GM04504 (cell line): ENCODE measurements around the gene CFL1.

Experiments
- DNase-seq: peaks from one replicate; pipeline ENCODE4 v3.0.0-alpha.2; 2012; ENCODE audit warnings: low read depth

CFL1 gene

DNA sequence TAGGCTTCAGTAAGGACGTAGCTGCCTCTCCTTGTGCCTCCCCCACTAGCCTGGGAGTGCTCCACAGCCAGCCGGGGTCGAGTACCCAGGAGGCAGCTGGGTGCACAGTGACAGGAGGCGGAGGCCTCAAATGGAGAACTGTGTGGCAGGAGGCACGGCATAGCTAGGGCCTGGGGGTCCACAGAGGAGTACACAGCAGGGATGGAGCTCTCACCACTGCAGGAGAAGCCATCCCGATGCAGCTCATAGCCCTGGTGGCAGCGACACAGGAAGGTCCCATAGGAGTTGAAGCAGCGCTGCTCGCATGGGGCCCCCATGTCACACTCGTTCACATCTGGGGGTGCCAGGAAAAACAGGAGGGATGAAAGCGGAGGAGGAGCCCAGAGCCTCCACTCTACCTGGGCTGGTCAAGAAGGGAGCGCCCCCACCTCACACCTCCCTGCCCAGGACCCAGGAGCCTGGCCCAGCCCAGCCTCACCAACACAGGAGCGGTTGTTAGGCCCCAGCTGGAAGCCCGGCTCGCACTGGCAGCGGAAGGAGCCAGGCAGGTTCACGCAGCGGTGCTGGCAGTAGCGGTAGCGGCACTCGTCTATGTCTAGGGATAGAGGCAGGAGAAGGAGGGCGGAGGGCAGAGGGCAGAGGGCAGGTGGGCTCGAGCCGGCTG, 11.8 kb upstream of the CFL1 start:
- DNase-seq = no peak

DNA sequence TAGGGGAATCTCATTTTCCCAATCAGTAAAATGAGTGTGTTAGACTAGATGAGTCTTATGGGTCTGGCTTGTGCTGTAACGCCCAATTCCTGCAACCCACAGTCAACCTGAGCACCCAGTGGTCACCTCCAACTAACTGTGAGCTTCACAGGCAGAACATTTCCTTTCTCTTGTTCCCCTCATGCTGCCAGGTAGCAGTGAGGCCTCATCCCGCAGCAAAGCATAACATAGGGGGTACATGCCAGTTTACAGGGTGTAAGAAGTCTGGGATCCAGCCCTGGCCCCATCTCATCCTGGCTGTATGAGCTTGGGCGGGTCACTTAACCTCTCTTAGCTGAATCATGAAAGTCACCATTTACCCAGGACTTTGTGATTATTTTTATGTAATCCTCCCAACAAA, 10.9 kb upstream of the CFL1 start:
- DNase-seq = no peak

DNA sequence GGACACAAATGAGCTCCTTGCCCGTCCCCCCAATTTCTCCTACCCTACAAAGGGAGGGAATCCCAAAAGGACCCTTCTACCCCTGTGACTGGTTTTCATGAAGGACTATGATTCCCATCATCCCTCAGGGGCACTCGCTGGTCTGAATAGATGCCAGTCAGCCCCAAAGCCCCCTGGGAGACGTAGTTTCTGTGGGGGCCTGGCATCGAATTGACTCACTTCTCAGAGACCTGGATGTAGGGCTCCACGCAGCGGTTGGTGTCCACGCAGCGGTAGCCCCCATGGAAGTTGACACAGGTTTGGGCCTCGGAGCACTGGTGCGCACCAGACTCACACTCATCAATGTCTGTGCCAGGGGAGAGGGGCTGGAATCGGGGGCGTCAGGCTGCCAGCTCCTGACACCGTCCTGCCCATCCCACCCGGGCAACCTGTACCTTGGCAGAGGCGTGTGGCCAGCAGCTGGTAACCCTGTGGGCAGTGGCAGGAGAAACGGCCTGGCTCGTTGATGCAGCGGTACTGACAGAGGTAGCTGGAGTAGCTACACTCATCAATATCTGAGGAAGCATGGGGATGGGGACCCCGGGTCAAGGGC, 10.2 kb upstream of the CFL1 start:
- DNase-seq = no peak

DNA sequence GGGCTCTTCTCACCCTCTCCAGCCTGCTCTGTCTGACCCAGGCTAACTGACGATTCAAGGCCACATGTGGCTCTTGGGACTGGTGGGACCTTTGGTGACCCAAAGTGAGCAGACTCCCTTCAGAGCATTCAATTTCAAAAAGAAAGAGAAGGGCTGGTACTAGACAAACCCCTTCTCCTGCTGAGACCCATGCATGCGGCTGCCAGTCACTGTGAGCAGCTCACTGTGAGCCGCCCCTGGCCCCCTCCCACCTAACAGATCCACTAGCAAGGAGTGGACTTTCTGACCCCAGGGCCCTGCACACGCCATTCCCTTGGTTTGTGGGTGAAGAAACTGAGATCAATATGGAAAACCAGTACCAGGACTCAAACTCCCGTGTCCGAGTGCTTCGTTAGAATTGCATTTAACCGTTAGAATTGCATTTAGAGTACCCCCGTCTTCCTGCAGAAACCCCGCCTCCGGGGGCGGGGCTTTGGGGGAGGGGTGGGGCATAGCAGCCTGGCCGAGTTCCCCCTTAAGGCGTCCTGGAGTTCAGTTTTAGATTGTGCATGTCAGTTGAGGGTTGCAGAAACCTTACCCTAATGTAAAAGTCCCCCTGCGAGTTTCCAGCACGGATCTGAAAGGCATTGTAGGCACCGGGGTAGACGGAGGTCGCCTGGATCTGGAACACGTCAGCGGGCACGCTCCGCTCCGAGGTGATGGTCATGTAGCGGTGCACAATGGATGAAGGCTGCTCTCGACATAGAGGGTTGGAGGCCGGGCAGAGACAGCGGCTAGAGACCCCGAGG, 9.5 kb upstream of the CFL1 start:
- no peak for DNase-seq

DNA sequence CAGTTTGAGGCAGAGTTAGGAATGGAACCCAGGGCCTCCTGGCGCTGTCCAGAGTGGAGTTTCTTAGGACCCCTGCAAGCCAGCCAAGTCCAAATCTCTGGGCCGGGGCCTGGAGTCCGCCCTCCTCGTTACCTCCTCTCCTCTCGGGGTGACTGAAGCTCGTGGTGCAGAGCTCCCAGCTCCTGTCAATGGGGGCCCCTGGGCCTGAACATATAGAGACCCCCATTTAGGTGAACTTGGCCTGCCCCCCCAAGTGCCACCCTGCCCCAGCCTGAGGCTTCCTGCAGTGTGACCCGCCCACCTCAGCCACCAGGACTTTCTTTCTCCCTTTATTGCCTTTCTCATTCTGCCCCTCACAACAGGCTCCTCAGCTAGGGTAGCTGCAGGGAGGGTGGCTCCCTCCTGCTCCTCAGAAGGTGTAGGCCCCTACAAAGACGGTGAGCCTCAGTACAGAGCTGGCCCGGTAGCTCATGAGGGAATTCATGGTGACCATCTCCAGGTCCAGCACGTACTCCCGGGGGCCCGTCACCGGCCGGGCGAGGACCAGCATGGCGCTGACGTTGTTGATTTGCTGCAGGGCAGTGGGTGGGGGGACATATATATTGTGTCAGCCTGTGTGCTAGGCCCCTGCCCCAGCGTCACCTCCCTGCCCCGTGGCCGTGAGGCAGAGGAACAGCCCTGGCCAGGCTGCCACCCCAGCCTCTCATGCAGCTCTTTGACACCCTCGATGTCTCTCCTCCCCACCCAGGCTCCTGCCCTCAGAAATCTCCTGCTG, 8.7 kb upstream of the CFL1 start:
- no peak for DNase-seq

DNA sequence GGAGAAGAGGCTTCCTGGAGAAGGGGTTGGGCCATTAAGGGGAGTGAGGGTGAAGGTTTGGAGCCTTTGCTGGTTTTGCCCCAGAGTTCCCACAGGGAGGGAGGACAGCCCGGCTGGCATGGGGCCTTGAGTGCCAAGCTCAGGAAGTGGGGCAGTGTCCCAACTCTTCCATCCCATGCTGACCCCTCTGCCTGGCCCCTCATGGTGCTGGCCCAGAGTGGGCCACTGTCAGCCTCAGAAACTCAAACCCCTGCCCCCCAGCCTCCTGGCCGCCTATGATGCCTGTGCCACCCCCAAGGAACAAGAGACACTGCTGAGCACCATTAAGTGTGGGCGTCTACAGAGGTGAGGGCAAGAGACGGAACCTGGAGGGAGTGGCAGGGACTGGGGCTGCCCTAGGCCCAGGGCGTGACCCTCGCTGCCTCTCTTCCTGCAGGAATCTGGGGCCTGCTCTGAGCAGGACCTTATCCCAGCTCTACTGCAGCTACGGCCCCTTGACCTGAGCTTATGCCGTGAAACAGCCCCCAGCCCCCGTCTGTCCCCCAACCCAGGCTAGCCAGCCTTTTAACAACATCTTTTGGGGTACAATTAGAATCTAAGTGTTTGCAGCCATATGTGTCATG, 7.7 kb upstream of the CFL1 start:
- DNase-seq = no peak

DNA sequence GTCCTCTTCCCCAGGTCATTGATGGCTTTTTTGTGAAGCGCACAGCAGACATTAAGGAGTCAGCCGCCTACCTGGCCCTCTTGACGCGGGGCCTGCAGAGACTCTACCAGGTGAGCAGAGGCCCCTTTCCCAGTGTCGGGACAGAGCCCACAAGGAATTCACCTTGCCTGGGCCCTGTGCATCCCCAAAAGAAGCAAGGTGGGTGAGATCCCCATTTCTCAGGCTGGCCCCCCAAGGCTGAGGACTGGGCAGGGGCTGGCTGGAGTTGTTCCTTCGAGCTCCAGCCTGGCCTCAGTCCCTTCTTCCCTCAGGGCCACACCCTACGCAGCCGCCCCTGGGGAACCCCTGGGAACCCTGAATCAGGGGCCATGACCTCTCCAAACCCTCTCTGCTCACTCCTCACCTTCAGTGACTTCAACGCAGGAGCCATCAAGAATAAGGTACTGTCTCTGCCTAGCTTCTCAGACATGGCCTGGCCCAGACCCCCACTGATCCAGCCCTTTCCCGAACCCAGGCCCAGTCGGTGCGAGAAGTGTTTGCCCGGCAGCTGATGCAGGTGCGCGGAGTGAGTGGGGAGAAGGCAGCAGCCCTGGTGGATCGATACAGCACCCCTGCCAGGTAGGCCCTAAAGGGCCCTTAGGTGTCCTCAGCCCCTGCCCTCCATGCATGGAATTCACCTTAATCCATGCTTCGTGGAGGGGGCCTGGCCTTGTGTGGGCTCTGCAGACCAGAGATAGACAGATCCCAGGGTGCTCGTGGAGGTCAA, 6.9 kb upstream of the CFL1 start:
- DNase-seq = no peak

DNA sequence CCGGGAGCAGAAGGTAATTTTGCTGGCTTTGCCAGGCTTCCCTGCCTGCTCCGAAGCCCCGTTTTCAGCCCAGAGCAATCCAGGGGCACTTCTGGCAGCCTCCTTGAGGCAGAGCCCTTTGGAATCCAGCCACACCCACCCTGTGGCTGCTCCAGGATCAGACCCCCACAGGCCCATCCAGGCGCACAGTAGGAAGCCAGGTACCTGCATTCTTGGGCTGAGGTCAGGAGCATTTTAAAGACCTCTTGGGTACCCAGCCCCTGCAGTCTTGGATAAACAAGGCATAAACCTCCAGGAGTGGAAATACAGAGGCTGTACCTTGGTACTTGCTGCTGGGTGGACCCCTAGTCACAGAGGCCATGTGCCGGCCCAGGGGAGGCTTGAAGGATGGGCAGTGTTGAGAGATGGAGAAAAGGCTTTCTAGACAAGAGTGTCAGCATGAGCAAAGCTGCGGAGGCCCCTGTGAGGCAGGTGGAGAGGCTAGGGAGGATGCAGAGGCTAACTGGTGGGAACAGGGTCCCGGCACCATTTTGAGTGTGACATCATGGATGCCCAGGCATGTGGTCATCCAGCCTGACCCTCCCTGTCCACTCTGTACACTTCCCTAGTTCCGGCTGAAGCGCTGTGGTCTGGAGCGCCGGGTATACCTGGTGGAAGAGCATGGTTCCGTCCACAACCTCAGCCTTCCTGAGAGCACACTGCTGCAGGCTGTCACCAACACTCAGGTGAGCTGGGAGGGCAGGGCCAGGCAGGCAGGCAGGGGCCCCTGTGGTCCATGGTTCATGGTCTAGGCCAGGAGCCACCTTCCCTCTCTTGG, 6.1 kb upstream of the CFL1 start:
- DNase-seq = no peak

DNA sequence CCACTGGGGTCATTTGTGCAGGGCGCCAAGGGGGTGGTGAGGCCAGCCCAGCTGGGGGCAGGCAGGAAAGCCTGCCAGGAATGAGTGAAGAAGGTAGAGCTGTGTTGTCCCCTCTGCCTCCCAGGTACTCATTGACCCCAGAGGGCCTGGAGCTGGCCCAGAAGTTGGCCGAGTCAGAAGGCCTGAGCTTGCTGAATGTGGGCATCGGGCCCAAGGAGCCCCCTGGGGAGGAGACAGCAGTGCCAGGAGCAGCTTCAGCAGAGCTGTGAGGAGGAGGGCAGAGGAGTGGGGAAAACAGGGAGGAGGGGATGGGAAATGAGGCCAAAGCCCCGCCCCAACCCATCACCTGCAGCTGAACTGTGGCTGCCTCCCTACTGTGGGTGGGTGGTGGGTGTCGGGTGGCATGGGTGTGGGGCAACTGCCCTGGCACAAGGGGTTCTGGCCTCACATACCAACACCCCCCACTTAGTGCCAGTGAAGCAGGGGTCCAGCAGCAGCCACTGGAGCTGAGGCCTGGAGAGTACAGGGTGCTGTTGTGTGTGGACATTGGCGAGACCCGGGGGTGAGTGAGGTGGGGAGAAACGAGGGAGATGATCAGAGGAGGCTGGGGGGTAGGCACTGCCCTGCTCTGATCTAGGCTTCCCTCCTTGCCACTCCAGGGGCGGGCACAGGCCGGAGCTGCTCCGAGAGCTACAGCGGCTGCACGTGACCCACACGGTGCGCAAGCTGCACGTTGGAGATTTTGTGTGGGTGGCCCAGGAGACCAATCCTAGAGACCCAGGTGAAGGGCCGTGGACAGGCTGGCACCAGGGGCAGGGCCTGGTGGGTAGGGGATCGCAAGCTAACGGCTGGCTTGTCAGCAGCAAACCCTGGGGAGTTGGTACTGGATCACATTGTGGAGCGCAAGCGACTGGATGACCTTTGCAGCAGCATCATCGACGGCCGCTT, 5.2 kb upstream of the CFL1 start:
- DNase-seq = no peak

DNA sequence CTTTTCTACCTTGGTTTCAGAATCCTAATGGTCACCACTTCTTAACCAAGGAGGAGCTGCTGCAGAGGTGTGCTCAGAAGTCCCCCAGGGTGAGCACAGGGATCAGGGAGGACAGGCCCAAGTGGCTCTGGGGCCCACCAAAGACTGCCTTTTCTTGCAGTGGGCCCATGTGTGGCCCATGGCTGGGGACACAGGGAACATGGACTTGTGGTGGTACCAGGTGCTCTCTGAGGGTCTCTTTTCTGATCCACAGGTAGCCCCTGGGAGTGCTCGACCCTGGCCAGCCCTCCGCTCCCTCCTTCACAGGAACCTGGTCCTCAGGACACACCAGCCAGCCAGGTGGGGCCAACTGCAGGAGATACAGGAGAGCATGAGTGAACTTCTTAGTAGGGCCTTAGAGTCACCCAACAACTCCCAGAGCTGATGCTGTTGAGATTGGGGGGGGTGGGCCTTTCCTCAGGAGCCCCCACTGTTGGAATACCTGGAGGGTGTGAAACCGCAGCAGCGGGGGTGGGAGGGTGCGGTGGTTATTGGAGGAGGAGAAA, 4.3 kb upstream of the CFL1 start:
- no peak for DNase-seq

DNA sequence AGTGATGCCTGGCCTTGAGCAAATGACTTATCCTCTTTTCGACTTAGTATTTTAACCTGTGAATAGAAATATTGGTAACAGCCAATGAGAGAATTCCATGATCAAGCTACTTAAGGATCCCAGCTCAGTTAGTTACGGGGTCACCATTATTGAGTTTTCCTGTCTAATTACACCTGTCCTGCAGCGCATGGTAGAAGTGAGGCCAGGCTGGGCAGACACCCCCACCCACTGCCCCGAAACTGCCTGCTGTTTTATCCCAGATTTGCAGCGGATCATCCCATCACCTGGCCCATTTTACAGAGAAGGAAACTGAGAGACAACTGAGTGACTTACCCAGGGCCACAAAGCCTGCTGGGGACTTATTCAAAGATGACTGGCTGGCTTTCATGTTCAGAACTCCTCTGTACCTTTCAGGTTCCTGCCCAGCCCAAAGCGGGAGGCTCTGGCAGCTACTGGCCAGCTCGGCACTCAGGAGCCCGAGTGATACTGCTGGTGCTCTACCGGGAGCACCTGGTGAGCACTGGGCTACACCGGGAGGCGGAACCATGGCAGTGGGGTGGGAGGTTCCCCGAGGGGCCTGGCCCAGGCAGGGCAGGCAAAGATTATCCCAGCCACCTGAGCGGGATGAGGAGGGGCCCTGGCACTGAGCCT, 3.7 kb upstream of the CFL1 start:
- DNase-seq = no peak

DNA sequence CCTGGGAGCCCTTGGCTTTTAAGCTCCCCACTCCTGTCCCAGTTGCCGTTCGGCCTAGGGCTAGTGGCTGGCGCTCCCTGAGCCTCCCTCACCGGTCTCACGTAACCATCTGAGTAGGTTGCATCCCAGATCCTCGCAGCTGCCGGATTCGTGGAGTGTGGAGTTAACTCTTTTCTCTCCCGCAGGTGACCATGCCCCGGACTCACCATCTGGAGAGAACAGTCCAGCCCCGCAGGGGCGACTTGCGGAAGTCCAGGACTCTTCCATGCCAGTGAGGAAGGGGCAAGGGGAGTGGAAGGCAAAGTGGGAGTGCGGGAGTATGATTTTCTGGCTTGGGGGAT, 3.2 kb upstream of the CFL1 start:
- no peak for DNase-seq

DNA sequence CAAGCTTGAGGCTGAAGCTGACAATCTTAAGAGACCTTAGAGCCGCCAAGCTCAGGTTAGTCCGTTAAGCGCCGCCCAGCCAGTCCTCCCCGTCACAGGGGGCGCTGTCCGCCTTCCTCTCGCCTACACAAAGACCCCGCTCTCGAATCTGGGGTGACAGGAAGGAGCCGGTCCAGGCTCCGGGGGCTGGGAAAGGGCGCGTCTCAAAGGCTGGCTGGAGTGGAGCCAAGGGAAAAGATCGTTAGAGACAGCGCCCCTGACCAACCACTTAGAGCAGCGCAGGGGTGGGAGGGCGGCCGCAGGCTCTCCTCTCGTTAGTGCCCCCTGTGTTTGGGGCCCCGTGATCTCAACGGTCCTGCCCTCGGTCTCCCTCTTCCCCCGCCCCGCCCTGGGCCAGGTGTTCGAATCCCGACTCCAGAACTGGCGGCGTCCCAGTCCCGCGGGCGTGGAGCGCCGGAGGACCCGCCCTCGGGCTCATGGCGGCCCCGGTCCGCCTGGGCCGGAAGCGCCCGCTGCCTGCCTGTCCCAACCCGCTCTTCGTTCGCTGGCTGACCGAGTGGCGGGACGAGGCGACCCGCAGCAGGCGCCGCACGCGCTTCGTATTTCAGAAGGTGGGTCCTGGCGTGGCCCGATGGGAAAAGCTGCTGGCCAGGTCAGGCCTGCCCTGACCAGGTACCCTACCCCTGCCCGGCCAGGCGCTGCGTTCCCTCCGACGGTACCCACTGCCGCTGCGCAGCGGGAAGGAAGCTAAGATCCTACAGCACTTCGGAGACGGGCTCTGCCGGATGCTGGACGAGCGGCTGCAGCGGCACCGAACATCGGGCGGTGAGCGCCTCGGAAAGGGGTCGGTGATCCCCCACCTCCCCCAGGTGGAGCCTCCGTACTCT, 2.5 kb upstream of the CFL1 start, which contains the start of gene MUS81:
MUS81 (plus strand) TSS at position 156 of the 887 bp plus-strand sequence; CDS start at position 477, 321 bp downstream.
- DNase-seq = peak; percentile 89

DNA sequence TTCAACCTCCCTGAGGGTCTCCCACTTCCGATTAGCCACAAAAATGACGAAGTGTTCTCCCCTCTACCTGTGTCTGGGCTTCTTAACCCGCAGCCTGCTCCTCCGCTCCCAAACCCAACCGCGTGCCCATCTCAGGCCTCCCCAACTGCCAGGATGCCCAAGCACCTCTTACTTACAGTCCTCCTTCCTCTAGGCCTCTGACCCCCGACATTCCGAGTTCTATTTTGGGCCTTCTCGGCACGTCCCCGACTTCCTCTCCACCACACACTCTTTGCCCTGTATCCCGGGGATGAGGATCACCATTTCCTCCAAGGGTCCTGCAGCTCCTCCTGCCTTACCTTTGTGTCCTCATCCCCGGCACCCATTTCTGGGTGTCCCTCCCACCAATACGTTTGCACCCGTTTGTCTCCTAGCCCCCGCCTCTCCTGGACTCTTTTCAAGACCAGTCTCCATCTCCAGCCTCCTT, 1.9 kb upstream of the CFL1 start:
- no peak for DNase-seq

DNA sequence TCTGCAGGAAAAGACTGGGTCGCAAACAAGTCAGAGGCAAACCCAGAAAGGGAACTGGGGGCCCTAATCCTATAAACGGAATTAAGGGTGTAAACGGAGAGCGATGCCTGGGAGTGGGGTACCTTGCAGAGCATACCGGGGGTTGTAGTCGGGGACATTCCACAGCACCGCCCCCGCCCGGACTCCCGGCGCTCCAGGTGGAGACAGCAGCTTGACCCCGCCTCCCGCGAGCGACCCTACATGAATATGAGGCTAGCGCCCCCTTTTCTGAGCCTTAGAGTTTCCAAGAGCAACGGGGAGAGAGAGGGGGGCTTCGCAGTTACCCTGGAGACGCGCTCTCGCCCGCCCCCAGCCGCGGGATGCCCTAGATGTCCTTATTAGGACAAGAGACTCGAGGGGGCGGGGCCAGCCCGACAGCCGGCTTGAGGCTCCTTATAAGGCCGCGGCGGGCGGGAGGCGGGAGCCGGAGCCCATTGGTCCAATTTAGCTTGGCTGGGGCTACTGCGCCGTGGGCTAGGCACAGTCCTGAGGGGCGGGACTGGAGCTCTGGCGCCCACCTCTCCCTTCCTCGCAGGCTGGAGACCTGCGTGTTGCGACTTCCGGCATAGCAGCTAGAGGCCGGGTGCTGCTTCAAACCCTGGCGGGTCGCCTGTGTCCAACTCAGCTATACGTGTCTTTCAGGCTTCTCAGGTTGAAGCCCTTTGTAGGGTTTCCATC, 1.3 kb upstream of the CFL1 start:
- peak; percentile 91 for DNase-seq

DNA sequence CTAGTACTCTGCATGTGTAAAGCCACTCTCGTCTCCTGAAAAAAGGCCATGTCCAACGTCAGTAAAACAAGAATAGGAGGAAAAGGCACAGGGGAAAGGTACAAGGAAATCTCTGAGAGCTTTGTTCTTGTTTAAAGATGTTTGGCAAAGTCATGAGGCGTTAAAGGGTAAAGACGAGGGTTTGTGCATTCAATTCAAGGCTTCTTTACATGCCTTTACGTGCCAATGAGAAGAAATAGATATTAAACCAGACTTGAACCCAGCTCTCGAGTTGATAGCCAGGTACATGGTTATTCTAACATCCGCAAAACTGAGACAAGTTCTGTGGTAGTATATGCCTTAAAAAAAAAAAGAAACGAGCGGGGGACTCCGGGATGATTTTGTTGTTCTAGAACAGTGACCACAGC, 704 bp upstream of the CFL1 start:
- DNase-seq = no peak

DNA sequence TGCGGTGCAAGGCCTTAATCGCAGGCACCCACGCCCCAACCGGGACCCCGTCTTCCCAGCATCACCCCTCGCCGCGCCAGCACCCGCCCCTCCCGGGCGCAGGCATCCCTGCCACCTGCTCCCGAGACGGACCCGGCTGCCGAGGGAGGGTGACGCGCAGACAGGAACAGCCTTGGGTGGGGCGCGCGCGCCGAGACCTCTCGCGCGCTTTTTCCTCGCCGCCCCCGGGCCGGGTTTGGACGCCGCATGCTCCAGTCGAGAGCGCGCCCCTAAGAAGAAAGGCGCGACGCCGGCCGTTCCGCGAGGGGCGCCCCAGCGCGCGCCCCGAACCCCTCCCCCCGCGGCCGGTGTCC, 504 bp downstream of the CFL1 start:
- DNase-seq = no peak
